DND-41 (cell line): ENCODE measurements around the gene ASIC2.

Experiments
- ATAC-seq: fragments of 200-7000 bp; cut with Tn5 transposase; 3 replicates; pipeline ENCODE4 v1.9.1; 2021; ENCODE audit warnings: low read depth; ENCODE audit not compliant: insufficient read depth
- DNase-seq: peaks from one replicate; pipeline ENCODE4 v3.0.0-alpha.2; 2020
- H2AFZ ChIP-seq: 2 replicates; pipeline ENCODE4 v1.6.0; 2012; ENCODE audit warnings: low read depth, low read length
- H3K27ac ChIP-seq: 2 replicates; pipeline ENCODE4 v1.5.1; 2012; ENCODE audit warnings: low read length, inconsistent platforms
- H3K27me3 ChIP-seq: fragments of 200-600 bp; sonication (generic); 2 replicates; pipeline ENCODE4 v1.6.0; 2012; ENCODE audit warnings: low read length, mild to moderate bottlenecking, inconsistent platforms; ENCODE audit not compliant: insufficient read depth, poor library complexity
- H3K36me3 ChIP-seq: 2 replicates; pipeline ENCODE4 v1.5.1; 2012; ENCODE audit warnings: low read length, inconsistent platforms; ENCODE audit not compliant: insufficient read depth
- H3K4me1 ChIP-seq: 2 replicates; pipeline ENCODE4 v1.5.1; 2012; ENCODE audit warnings: mild to moderate bottlenecking, low read length; ENCODE audit not compliant: insufficient read depth
- H3K4me2 ChIP-seq: 2 replicates; pipeline ENCODE4 v1.6.0; 2012; ENCODE audit warnings: mild to moderate bottlenecking, moderate library complexity, low read length, inconsistent platforms; ENCODE audit not compliant: insufficient read depth
- H3K4me3 ChIP-seq, 2 experiments: fragments of 200-600 bp in 1 of 2; shearing (Covaris generic) in 1 of 2; 2 replicates each; pipeline ENCODE4 v1.5.1; 2012 to 2016; ENCODE audit warnings: inconsistent platforms in 2 of 2, low read length in 2 of 2, mild to moderate bottlenecking in 2 of 2, low read depth in 1 of 2, moderate library complexity in 1 of 2
- H3K79me2 ChIP-seq: 2 replicates; pipeline ENCODE4 v1.6.0; 2012; ENCODE audit warnings: low read length, inconsistent platforms; ENCODE audit not compliant: insufficient read depth
- H3K9ac ChIP-seq: 2 replicates; pipeline ENCODE4 v1.6.0; 2012; ENCODE audit warnings: low read depth, mild to moderate bottlenecking, inconsistent platforms, low read length, moderate library complexity
- H3K9me3 ChIP-seq: 2 replicates; pipeline ENCODE4 v1.5.1; 2012; ENCODE audit warnings: low read length, moderate library complexity, mild to moderate bottlenecking, inconsistent platforms; ENCODE audit not compliant: insufficient read depth, severe bottlenecking
- H4K20me1 ChIP-seq: 2 replicates; pipeline ENCODE4 v1.6.0; 2012; ENCODE audit warnings: low read length; ENCODE audit not compliant: insufficient read depth
- CTCF ChIP-seq: IDR thresholded peaks from 2 replicates; pipeline ENCODE4 v1.5.1; 2012; ENCODE audit warnings: borderline replicate concordance, low read length, moderate library complexity, mild to moderate bottlenecking; ENCODE audit not compliant: poor library complexity, severe bottlenecking; ENCODE audit errors: extremely low read depth
- EZH2 ChIP-seq: IDR thresholded peaks from 3 replicates; pipeline ENCODE4 v1.6.1; 2012; ENCODE audit warnings: borderline replicate concordance, low read depth, mild to moderate bottlenecking, moderate library complexity, low read length, inconsistent platforms; ENCODE audit not compliant: severe bottlenecking

Gene ASIC2

GRCh38 chr17:33266611-33267010 lies 26.5 kb downstream of the ASIC2 start:
- no peak overlapping the region for H2AFZ ChIP-seq
- no peaks in the 10 kb centered on the region for H3K36me3 ChIP-seq
- H3K27ac ChIP-seq = no peak overlapping the region
- H3K9ac ChIP-seq = no peak overlapping the region
- ATAC-seq (no peak), DNase-seq (no peak)
- no peak for TF ChIP-seq EZH2
- no peak for TF ChIP-seq CTCF
- no peaks in the 10 kb centered on the region for H3K4me1 ChIP-seq
- no peaks in the 10 kb centered on the region for H4K20me1 ChIP-seq
- no peaks in the 10 kb centered on the region for H3K9me3 ChIP-seq
- no peak overlapping the region for H3K4me3 ChIP-seq
- no peaks in the 10 kb centered on the region for H3K79me2 ChIP-seq
- H3K27me3 ChIP-seq = peaks cover 6% of the 10 kb centered on the region
- H3K4me2 ChIP-seq = no peak overlapping the region

- DNase-seq = no peak
- no peak overlapping the region for H3K27ac ChIP-seq
- no peaks in the 10 kb centered on the region for H4K20me1 ChIP-seq
- H3K36me3 ChIP-seq = no peaks in the 10 kb centered on the region
- TF ChIP-seq EZH2 (no peak), CTCF (no peak)
- H3K9ac ChIP-seq = no peak overlapping the region
- no peaks in the 10 kb centered on the region for H3K9me3 ChIP-seq
- ATAC-seq = no peak
- H3K27me3 ChIP-seq = peaks cover 6% of the 10 kb centered on the region
- H3K4me2 ChIP-seq = no peak overlapping the region
- no peak overlapping the region for H2AFZ ChIP-seq
- H3K79me2 ChIP-seq = no peaks in the 10 kb centered on the region
- H3K4me3 ChIP-seq = no peak overlapping the region
- H3K4me1 ChIP-seq = no peaks in the 10 kb centered on the region
These were observed 27.0 kb downstream of the ASIC2 start for GRCh38 chr17:33266116-33266515.

- no peak overlapping the region for H3K27ac ChIP-seq
- TF ChIP-seq EZH2 (no peak), CTCF (no peak)
- ATAC-seq = no peak
- H3K9ac ChIP-seq = no peak overlapping the region
- no peak for DNase-seq
- no peaks in the 10 kb centered on the region for H3K36me3 ChIP-seq
- H3K9me3 ChIP-seq = no peaks in the 10 kb centered on the region
- H2AFZ ChIP-seq = no peak overlapping the region
- H3K4me2 ChIP-seq = no peak overlapping the region
- no peak overlapping the region for H3K4me3 ChIP-seq
- peaks cover 2% of the 10 kb centered on the region for H3K27me3 ChIP-seq
- H3K4me1 ChIP-seq = no peaks in the 10 kb centered on the region
- no peaks in the 10 kb centered on the region for H3K79me2 ChIP-seq
- H4K20me1 ChIP-seq = no peaks in the 10 kb centered on the region
These were observed 29.7 kb downstream of the ASIC2 start for GRCh38 chr17:33263396-33263795.
